Right lobe of liver (tissue), 6 donors: ENCODE data around the gene PCED1B. TPM values are rescaled to one million over a fixed set of nuclear protein-coding genes. Genes with fewer than 3 reads are reported as not detected.
A peak's percentile ranks its signal among the peaks of the same experiment; 100 is the strongest.

Experiments
- ATAC-seq, 4 donors: fragments of 200-7000 bp; cut with Tn5 transposase; one replicate each; pipeline ENCODE4 v1.9.1; 2020; ENCODE audit warnings: mild to moderate bottlenecking in 4 of 4, moderate library complexity in 4 of 4
- DNase-seq, 3 donors: peaks; one replicate each; pipeline ENCODE4 v3.0.0-alpha.2; 2020
- H3K27ac ChIP-seq, 3 donors: fragments of 200-600 bp; one replicate each; pipeline ENCODE4 v1.8.0; 2022
- H3K27me3 ChIP-seq, 2 donors: fragments of 200-600 bp; one replicate each; pipeline ENCODE4 v1.8.0; 2022
- H3K36me3 ChIP-seq, 4 donors: fragments of 200-600 bp; sonication (generic) in 1 of 4; one replicate each; pipeline versions ENCODE4 v1.5.1 to v1.8.0; 2017 to 2022; ENCODE audit warnings: control low read depth in 1 of 4
- H3K4me1 ChIP-seq, 4 donors: fragments of 200-600 bp; sonication (generic) in 1 of 4; one replicate each; pipeline versions ENCODE4 v1.5.1 to v1.8.0; 2017 to 2022; ENCODE audit warnings: control low read depth in 1 of 4
- H3K4me3 ChIP-seq, 3 donors: fragments of 200-600 bp; one replicate each; pipeline ENCODE4 v1.8.0; 2022
- H3K9me3 ChIP-seq, 4 donors: fragments of 200-600 bp; sonication (generic) in 1 of 4; one replicate each; pipeline versions ENCODE4 v1.5.1 to v1.8.0; 2017 to 2022; ENCODE audit warnings: control low read depth in 1 of 4
- POLR2A ChIP-seq: fragments of 450-650 bp; IDR thresholded peaks from one replicate; pipeline ENCODE4 v1.6.1; 2017; ENCODE audit warnings: antibody characterized with exemption, mild to moderate bottlenecking
- WGBS: methylation state at CpG from one replicate; pipeline ENCODE4 v1.1.6; 2018; ENCODE audit warnings: low coverage, low lambda C conversion rate; ENCODE audit not compliant: insufficient coverage; ENCODE audit errors: missing lambda C conversion rate; 5-methylcytosine and 5-hydroxymethylcytosine counted together
- intact Hi-C, 2 donors: fragments of 100-400 bp; cut with DNase I; formaldehyde crosslinking; loops; one replicate each; pipeline versions ENCODE4 v1.11.2 to v1.14.1; 2022
- total RNA-seq, 6 experiments: library from RNA; depleted of rRNA in 2 of 6; stranded (reverse); fragments of >200 nt in 2 of 6; fragmentation: NEBNext Ultra II Directional in 3 of 6; extraction: Animal tissue kit (Norgen Biotek cat#: 25700) in 3 of 6; gene quantifications; one replicate each; pipeline versions ENCODE4 v1.1.0 to v1.2.4, GENCODE V29; 2016 to 2023
- TF ChIP-seq, protein P1 (sequence below), 4 donors: fragments of 200-600 bp in 3 of 4; fragments of 450-650 bp in 1 of 4; IDR thresholded peaks; one replicate each; pipeline versions ENCODE4 v1.5.1 to v1.8.0; 2016 to 2022; ENCODE audit warnings: antibody characterized with exemption in 4 of 4, mild to moderate bottlenecking in 2 of 4
- donor health status: DM: no; HTN: yes; CAD: no.
- donor health status: DM: no; HTN: no; CAD: no.
- donor health status: DM: no; HTN: no; CAD: no.
- donor health status: DM: no; HTN: yes; CAD: no.
- donor health status: DM: no; HTN: yes; CAD: no.

The PCED1B gene
- total RNA-seq, 6 experiments from 2014 or later: 0.62 to 3.0 (median 1.1) TPM

GRCh38 chr12:47223031-47223847 lies 143.8 kb downstream of the PCED1B start:
- WGBS: 21% methylated on average over 6 of the region's 7 CpGs
- intact Hi-C loops: no loop called here
- H3K27me3 ChIP-seq: no peaks in the 10 kb centered on the region
- ATAC-seq (peak; percentile 34 to 60 (median 58)), DNase-seq (no peak)
- no peaks in the 10 kb centered on the region for H3K9me3 ChIP-seq
- H3K4me1 ChIP-seq: peaks cover 0 to 38% (median 16%) of the 10 kb centered on the region in 4 donors
- no peaks in the 10 kb centered on the region for H3K36me3 ChIP-seq
- H3K4me3 ChIP-seq: no peak overlapping the region
- TF ChIP-seq POLR2A: no peak
- TF ChIP-seq, protein P1, sequence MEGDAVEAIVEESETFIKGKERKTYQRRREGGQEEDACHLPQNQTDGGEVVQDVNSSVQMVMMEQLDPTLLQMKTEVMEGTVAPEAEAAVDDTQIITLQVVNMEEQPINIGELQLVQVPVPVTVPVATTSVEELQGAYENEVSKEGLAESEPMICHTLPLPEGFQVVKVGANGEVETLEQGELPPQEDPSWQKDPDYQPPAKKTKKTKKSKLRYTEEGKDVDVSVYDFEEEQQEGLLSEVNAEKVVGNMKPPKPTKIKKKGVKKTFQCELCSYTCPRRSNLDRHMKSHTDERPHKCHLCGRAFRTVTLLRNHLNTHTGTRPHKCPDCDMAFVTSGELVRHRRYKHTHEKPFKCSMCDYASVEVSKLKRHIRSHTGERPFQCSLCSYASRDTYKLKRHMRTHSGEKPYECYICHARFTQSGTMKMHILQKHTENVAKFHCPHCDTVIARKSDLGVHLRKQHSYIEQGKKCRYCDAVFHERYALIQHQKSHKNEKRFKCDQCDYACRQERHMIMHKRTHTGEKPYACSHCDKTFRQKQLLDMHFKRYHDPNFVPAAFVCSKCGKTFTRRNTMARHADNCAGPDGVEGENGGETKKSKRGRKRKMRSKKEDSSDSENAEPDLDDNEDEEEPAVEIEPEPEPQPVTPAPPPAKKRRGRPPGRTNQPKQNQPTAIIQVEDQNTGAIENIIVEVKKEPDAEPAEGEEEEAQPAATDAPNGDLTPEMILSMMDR (IDR thresholded peaks at IDR 0.05): no peak
- peak overlapping the region; percentile 66 to 76 (median 71) for H3K27ac ChIP-seq

GRCh38 chr12:47223848-47224213 lies 144.4 kb downstream of the PCED1B start:
- WGBS: 3% methylated on average over 4 of the region's 4 CpGs
- H3K4me3 ChIP-seq: no peak overlapping the region
- DNase-seq (peak; percentile 73 to 83 (median 78)), ATAC-seq (peak; percentile 79 to 88 (median 84))
- H3K4me1 ChIP-seq: peaks cover 0 to 44% (median 16%) of the 10 kb centered on the region in 4 donors
- no peaks in the 10 kb centered on the region for H3K36me3 ChIP-seq
- intact Hi-C loops: no loop called here
- TF ChIP-seq, protein P1 (IDR thresholded peaks at IDR 0.05): peak in 1 of 4 donors; percentile 12
- TF ChIP-seq POLR2A: no peak
- no peaks in the 10 kb centered on the region for H3K9me3 ChIP-seq
- H3K27me3 ChIP-seq: no peaks in the 10 kb centered on the region
- H3K27ac ChIP-seq: peak overlapping the region; percentile 66 to 76 (median 71)

- TF ChIP-seq, protein P1 (IDR thresholded peaks at IDR 0.05): no peak
- TF ChIP-seq POLR2A: no peak
- peak overlapping the region in 2 of 3 donors; percentile 71 to 76 for H3K27ac ChIP-seq
- ATAC-seq: no peak
- intact Hi-C loops: no loop called here
- peaks cover 0 to 52% (median 18%) of the 10 kb centered on the region in 4 donors for H3K4me1 ChIP-seq
- no peaks in the 10 kb centered on the region for H3K27me3 ChIP-seq
- no peak for DNase-seq
- no peaks in the 10 kb centered on the region for H3K36me3 ChIP-seq
- H3K4me3 ChIP-seq: no peak overlapping the region
- no peaks in the 10 kb centered on the region for H3K9me3 ChIP-seq
- 81% methylated on average over 17 of the region's 17 CpGs for WGBS
Measured at GRCh38 chr12:47224563-47225133, 145.2 kb downstream of the PCED1B start.

GRCh38 chr12:47225356-47225755 lies 145.9 kb downstream of the PCED1B start:
- intact Hi-C loops: no loop called here
- H3K27me3 ChIP-seq: no peaks in the 10 kb centered on the region
- no peak overlapping the region for H3K27ac ChIP-seq
- WGBS: 94% methylated on average over 2 of the region's 2 CpGs
- no peaks in the 10 kb centered on the region for H3K36me3 ChIP-seq
- ATAC-seq (no peak), DNase-seq (no peak)
- TF ChIP-seq, protein P1 (IDR thresholded peaks at IDR 0.05): no peak
- TF ChIP-seq POLR2A: no peak
- H3K9me3 ChIP-seq: no peaks in the 10 kb centered on the region
- no peak overlapping the region for H3K4me3 ChIP-seq
- peaks cover 0 to 52% (median 18%) of the 10 kb centered on the region in 4 donors for H3K4me1 ChIP-seq
